ENCODE data around the gene PNCK.
"Not testable (repeated sequence)": the region's sequence is repeated elsewhere in the genome, so short reads cannot be mapped to it uniquely, and the experiment has no call there.

Gene PNCK

DNA sequence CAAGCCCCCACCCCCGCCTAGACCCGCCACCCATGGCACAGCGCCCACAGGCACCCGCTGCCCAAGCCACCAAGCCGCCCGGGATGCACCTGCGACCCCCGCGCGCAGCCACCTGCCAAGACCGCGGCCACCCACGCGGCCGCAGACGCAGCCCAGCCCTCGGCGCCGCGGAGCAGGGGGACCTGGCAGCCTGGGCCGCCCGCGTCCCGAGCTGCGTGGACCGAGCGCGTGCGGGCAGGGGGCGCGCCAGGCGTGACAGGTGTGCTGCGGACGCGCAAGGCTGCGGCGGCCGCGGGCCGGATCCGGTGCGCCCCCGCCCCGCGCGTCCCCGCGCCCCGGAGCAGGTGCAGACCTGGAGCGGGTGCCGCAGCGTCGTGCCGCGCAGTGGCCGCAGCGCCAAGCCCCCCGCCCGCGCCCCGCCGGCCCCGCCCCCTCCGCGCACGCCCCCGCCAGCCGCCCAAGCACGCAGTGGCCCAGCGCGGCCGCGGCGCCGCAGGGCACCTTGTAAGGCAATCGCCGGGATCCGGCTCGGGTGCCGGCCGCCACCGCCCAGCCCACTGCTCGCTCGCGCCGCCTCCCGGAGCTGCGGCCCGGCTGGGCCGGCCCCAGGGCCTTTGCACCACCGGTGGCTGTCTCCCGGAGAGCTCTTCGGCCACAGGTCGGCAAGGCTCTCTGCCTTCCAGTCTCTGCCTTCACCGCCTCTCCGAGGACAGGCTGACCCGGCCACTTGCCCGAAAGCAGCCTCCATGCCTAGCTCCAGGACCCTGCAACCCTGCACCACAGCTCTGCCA is at the start of gene PNCK:
Gene PNCK, minus strand, starts transcription at position 386 of the 791 bp plus-strand sequence. CDS start 737 bp downstream, outside the sequence.
- DNase-seq: no peak

DNA sequence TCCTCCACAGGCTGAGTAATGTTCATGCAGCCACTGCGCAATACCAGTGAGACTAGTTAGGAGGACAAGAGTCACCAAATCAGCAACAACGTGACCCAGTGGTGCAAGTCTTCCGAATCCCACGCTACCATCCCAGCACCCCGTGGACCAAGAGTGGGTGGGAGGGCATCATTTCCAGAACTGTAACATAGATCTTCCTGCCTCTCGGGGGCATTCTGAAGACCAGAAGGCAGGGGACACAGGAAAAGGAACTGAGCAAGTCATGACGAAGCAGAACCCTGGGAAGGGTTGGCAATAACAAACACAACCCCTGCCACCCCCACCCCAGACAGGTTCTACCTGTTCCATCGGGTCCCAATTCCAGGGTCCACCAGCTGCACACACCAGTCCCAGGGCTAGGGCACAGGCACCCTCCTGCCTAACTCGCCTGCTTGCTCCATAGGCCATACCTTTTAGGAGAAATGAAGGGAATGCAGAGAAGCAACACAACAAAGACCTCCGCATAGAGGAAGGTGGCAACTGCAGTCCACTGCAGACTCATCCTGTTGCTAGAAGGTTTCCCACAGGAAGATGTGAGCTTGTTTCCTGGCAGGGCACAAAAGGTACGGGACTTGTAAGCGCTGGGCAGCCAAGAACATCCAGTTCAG is 49.2 kb upstream of the PNCK start:
- DNase-seq: no peak

DNA sequence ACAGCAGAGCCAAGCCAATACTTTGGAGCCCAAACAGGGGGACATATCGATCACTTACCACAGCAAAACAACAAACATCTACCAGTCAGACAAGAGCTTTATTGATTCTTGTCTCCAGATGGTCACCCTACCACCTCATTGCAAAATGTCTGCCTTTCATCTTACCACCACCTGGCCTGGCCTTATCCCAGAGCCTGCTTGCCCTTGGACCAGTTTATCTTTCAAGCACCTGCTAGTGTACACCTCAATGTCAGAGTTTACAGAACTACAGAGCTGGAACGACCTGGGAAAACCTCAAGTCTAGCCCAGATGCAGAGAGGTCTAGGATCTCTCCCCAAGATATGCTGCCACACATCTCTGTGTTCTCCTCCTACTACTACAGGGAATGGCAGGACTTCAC is 46.1 kb upstream of the PNCK start:
- DNase-seq: no peak

DNA sequence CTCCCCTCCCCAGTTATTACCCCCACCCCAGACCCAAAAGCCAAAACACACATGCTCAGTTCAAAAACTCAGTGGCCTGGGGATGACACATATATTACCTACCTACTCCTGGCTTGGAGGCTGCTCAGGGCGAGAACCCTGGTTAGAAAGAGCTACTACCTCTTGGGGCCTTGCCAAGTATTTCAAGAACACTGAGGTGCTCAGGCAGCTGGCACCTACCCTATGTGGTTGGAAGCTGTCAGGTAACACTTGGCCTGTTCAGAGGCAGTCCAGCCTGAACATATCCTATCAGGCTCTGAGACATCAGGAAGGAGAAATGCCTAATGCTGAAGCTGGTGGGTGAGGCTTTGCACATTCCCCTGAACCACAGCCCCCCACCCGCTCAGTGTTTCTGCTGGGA is 45.6 kb upstream of the PNCK start:
- no peak for DNase-seq

DNA sequence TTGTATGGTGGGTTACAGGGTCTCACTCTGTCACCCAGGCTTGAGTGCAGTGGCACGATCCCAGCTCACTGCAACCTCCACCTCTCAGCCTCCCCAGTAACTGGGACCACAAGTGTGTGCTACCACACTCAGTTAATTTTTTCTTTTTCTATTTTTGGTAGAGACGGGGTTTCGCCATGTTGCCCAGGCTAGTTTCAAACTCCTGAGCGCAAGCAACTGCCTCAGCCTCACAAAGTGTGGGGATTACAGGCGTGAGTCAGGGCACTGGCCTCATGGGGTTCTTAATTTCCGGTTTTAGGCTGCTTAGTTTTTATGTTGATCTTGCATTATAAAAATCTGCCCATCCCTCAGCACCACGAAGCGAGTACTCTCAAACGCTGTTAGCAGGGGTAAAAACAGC is 43.8 kb upstream of the PNCK start:
- DNase-seq: no peak

DNA sequence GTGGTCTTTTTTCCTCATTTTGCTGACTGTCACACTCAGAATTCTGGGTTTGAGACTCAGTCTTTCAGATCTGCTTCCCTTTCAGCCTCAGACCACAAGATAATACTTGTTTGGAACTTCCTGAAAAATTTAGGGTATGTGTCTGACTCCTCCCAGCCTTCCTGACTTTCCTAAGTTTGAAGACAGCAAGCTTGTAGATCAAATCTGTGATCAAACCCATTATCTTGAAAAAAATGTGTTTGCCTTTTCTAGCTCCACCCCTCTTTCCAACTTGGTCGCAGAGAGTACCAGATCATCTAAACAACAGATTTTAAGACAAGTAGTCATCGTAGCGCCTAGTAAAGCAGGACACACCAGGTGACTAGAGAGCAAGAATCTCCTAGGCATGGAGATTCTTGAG is 40.6 kb upstream of the PNCK start:
- DNase-seq: no peak

DNA sequence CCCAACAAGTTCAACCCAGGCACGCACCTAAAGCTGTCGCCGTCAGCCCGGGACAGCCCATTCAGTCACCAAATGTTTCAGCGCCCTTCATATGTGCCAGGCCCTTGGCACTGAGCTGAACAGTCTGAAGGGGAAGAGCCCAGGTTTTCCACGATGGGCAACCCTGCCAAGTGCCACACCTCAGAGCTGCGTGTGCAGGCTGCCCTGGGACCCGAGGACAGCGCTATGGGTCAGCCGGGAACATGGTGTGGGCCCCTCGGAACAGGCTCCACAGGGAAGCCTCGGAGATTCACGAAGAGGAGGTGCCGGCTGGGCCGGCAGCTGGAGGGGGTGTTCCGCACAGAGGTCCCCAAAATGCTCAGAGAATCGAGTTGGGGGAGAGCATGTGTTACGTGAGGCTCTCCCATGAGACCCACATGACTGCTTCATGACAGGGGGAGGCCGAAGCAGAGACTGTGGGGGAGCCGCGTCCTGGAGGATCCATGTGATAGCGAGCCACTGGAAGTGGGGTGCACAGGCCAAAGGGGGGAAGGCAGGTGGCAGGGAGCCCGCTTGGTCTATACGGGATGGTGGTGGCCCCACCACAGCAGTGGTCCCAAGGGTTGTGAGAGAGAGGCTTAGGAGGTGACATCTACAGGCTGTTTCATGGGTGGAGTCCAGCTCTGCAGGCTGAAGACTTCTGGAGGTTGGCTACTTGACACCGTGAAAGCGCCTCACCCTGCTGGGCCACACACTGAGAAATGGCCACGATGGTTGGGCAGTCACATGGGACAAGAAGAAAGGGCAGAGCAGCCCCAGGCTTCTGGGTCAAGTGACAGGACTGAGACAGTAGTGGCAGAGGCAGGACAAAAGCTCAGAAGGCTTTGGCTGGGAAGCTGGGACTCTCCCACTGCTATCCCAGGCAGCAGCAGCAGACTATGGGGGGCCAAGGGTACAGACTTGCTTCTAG is 36.4 kb upstream of the PNCK start:
- DNase-seq: no peak

DNA sequence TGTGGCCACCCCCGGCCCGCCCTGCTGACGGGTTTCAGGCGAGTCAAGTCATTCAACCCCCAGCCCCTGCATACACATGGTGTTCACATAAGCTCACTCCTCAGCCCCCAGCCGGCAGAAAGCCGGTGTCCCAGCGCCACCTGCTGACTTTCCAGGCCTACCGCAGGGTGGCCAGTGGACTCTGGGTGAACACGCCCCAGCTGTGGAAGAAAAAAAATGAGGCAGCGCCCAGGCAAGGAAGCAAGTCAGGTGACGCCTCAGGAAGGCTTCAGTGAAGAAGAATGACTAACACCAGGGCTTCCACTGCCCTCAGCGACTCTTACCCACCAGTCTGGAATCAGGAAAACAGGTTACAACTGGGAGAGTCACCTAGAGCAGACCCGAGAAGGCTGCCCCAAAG is 34.8 kb upstream of the PNCK start:
- DNase-seq: no peak

DNA sequence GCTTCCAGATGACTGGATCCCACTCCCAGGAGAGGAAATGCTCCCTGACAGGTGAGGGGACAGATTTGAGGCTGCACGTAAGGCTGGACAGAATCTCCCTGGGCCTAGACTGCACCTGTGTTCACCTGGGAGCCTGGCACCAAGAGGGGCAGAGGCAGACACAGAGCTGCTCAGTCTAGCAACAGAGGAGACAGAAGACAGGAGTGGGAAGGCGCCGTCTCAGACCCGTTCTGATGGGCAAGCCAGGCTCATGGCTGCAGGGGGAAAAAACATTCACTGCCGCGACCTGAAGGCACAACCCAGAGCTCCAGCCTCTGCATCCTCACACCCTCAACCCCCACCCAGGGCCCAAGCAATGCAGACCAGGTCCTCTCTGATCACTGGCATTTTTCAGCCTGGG is 33.8 kb upstream of the PNCK start:
- DNase-seq: no peak

DNA sequence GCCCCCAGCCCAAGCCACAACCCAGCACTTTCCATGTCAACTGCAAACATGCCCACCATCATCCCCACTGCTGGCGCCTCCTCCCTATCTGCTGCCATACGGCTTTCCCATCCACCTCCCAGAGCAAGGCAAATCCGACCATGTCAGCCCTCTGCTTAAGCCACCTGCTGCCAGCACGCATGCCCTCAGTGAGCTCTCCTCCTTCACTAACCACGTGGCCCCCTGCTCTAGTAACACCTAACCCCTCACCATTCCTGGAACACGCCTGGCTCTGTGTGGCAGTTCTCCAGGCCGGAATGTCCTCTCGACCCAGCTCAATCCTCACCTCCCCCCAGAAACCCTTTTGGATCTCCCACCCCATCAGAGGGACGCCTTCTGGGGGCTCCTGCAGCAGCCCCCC is 33.2 kb upstream of the PNCK start:
- DNase-seq: no peak

DNA sequence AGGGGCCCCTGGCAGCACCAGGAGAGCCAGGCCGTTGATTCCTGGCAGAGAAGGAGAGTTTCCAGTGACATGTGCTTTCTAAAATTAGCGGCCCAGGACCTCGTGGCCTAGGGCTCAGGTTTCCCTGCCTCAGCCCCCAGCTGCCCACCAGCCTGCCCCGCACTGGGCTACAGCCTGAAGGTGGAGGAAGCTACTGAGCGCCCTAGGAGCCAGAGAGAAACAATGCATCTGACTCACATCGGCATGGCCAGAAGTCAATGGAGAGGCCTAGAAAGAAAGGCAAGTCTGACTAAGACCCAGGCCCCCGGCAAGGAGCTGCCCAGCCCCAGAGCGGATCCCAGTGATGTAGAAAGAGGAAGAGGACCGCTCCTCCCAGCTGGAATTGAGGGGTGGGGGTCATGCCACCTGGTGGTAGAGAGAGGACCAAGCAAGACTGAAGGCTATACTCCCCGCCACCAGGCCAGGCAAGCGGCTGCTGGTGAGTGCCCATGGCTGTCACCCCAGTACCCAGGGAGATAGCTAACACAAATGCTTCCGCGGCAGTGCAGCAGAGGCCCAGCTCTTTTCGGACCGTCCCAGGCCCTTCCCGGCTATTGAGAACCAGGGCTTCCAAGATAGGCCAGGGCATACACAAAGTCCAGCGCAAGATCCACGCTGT is 31.9 kb upstream of the PNCK start:
- not testable (repeated sequence) for DNase-seq

DNA sequence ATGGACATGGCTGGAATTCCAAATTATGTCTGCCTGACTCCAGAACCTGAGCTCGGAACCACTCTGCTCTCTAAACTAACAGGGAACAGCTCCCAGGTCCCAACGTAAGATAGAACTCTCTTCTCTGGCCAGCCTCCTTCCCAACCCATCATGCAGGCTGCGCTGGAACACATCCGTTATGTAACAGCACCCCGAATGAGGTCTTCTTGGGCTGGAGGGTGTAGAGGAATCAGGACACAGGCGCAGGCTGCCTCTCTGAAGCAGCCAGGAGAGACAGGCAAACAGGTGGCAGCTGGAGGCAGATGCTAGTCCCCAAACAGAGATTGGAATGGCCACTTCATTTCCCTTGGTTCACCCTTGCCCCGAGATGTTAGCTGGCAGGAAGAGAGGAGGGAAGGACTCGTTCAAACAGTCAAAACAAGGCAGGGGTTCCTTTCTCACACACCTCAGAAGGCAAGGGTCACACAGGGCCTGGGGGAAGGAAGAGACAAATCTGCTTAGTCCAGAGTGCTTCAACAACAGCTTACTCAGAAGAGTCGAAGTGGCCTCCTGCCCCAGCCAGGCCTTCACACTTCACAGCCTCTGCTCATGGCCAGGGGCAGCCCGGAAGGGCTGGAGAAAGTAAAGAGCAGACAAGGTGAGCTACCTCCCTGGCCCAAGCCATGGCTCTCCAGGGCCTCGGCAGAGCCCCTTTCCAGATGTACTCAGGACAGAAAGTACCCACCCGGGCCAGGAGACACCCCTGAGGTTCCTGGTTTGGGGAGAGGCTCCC is 31.2 kb upstream of the PNCK start:
- not testable (repeated sequence) for DNase-seq

DNA sequence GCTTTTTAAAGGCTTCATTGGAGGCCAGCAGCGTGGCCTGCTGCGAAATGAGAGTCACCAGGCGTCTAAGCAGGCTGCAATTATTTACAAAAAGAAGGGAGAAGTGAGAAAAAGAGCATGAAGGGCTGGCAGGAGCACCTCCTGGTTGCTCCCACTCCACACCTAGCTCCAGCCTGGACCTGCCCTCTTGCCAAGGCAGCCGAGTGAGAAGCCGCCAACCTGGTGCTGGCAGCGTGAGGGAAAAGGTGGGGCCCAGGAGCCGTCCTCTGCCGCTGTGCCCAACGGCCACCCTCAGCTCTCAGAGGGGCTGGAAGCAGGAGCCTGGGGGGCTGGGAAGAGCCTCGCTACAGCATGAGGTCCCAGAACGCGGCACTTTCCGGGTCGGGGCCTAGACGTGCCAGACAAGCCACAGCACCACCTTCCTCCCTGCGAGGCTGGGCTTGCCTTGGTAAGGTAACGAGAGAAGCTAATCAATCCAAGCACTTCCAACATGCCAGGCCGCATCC is 30.5 kb upstream of the PNCK start:
- DNase-seq: no peak

DNA sequence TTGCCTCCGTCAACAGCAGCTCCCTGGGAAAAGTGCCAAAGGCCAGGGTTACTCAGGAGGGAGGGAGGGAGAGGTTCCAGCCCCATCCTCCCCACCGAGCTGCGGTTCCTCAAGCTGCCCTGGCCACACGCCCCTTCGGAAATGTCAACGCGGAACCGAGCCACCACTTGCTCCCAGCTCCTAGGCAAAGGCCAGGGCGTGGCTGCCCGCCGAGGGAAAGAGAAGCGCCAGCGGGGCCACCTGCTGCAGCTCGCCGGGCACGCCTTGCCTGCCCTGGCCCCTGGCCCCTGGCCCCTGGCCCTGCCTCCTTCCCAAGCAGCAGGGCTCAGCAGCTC is 29.4 kb upstream of the PNCK start:
- no peak for DNase-seq

DNA sequence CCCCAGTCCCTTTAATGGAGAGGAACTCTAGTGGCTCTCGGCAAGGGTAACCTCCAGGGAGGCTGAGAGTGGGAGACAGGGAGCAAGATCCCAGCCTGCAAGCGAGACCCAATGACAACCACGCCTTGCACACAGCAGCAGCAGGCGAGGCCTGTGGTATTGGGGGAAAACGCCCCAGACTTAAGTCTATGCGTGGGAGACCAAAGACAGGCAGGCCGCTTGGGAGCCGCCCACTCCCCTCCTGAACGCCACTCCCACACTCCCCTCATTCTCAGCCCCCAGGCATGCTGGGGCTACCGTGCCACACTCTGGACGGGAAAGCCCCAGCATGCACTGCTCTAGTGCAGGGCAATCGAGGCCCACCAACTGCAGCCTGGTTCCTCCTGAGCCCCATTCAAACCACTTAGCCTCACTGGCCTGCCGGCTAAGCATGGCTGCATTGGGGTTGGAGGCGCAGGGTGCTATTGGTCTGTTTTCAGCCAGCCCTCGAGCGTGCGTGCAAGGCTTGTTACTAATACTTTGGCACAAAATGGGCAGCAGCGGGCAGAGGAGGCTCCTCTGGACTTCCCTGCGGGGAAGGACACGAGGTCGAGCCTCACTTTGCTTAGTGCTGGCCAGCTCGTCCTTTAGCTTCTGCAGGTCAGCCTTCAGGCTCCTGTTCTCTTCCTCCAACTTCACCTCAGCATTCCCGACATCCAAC is 28.9 kb upstream of the PNCK start:
- DNase-seq: no peak

DNA sequence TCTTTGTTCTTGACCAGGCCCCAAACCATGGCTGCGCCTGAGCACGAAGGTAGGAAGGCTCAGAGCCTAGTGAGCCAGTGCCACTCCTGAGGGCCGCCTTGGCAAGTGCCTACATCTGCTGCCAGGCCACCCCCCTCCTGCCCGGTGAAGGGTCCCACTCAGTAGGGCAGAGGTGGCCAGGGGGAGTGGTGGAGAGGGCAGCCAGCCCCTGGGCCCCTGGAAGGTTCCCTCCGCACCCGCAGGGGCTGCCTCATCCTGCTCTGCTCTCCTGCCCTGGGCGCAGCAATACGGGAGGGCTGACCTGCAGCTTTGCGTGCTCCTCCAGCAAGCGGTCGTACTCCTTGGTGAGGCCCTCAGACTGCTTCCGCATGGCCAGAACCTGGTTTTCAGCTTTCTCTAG is 28.1 kb upstream of the PNCK start:
- DNase-seq: no peak

DNA sequence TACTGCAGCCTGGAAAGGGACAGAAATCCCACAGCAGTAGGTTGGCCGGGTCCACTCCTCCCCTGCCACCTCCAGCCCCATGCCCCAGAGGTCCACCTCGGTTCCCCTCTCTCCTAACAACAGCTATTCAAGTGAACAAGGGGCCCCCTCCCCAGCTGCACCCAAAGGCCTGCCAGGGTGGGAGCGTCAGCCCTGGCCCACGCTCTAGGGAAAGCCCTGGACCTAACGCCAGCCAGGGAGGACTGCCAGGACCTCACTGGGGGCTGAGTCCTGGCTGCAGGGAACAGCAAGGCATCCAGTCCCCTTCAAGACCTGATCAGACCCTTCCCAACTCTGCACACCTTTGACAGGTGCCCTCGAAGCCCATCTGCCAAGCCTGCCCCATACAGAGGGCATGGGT is 27.4 kb upstream of the PNCK start:
- DNase-seq: no peak

DNA sequence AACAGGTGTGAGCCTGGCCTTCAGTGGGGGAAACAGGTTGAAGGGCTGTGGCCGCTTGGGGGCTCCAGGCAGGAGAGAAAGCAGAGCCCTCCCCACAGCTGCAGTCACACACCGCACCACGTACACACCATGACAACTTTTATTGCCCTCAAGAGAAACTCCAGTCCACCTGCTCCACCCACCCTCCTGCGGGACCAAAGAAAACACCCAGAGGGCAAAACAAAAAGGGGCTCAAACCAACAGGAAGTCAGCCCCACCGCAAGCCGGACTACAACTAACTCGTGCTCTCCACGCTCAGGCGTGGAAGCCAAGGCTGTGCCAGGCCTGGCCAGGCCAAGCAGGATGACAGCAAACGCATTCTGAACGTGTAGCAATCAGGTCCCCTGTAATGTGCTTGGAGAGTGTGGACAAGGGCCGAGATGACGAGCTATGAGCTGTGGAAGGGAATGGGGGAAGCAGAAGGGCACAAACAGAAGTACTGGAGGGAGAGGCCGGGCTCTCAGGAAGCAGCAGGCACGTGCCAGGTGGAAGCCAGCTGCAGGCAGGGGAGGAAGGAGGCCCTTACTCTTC is 26.8 kb upstream of the PNCK start:
- DNase-seq: no peak

DNA sequence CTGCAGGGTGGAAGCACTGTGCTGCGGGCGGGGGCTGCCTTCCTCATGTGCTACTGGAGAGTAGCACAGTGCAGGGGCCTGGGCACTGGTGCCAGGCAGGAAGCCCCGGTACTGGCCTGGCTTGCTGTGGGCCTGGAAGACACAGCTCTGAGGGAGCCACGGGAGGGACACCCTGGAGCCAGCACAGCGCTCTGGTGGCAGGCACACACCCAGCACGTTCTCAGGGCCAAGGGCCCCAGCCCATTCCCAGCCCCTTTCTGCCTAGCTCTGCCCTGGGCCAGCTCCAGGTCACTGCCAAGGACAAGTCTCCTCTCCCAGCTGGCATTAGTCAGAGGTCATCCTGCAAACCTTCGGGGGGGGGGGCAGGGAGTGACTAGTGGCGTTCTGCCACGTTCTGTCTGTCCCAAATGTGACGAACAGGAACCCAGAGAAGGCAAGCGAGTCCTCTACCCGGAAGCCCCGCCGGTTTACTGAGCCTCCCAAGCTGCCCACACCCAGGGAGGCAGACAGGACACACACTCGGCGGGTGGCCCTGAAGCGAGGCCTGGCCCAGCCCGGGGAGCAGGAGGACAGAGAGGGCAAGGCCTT is 26.3 kb upstream of the PNCK start:
- not testable (repeated sequence) for DNase-seq

DNA sequence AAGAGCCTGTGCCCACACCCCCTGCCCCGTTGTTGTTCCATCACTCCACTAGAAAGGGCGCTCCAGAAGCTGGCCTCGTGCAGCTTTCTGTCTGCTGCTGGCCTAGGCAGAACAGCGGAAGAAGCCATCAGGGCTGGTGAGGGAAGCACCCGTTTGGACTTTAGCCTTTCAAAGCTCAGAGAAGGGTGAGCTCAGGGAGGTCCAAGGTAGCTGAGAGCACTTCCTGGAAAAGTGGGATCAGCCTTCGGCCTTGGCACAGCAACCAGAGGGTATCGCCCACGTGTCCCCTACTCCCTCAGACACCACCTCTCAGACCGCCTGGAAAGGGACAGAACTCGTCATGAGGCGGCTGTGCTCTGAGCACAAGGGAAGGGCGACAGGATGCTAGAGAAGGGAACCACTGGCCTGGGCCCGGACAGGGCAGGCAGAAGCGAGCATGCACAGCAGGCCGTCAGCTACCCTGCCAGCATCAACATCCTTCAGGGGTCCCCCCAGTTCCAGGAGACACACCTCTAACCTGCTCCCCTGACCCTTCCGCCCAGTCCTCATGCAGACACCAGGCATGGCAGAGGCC is 25.7 kb upstream of the PNCK start:
- not testable (repeated sequence) for DNase-seq
